Caco-2 (cell line): ENCODE results near the gene HNF1B. TPM values are rescaled to one million over a fixed set of nuclear protein-coding genes. Genes with fewer than 3 reads are reported as not detected.

Source experiments
- BruUV-seq: library from RNA; stranded (reverse); fragments of 400-500 nt; replicated peaks from 2 replicates; lab custom pipeline; 2021; lab: Mats Ljungman, UMichigan
- CTCF ChIA-PET: fragments of 300-600 bp; sonication (Branson Sonifier 250); formaldehyde crosslinking; loops from one replicate; lab custom pipeline; 2022; ENCODE audit warnings: antibody characterized with exemption; lab: Charles Lee
- POLR2A ChIA-PET: fragments of 300-600 bp; sonication (Branson Sonifier 250); formaldehyde crosslinking; loops from one replicate; lab custom pipeline; 2022; ENCODE audit warnings: antibody characterized with exemption; lab: Charles Lee
- DNase-seq, 2 experiments: peaks; one replicate each; pipeline versions ENCODE4 v3.0.0 to v3.0.0-alpha.2; 2020 to 2022
- H3K27me3 ChIP-seq: replicated peaks from 2 replicates; pipeline ENCODE4 v1.6.0; 2011; ENCODE audit warnings: low read length; ENCODE audit not compliant: control insufficient read depth, insufficient read depth
- H3K36me3 ChIP-seq: 2 replicates; pipeline ENCODE4 v1.5.1; 2011; ENCODE audit warnings: low read length; ENCODE audit not compliant: control insufficient read depth, insufficient read depth
- H3K4me1 ChIP-seq: fragments of 250-450 bp; sonication (Bioruptor Pico); 2 replicates; pipeline ENCODE4 v1.5.1; 2020; ENCODE audit warnings: mild to moderate bottlenecking
- H3K4me3 ChIP-seq: 2 replicates; pipeline ENCODE4 v1.5.1; 2011; ENCODE audit warnings: low read depth, mild to moderate bottlenecking, control low read depth, low read length
- H3K9me3 ChIP-seq: fragments of 250-450 bp; sonication (Bioruptor Pico); 2 replicates; pipeline ENCODE4 v1.5.1; 2020; ENCODE audit warnings: mild to moderate bottlenecking, moderate library complexity
- H3K27ac Mint-ChIP-seq: one replicate; pipeline ENCODE4 v1.8.0; 2022; ENCODE audit warnings: mixed read lengths; ENCODE audit not compliant: unreplicated experiment
- H3K27me3 Mint-ChIP-seq: one replicate; pipeline ENCODE4 v1.8.0; 2022; ENCODE audit warnings: mixed read lengths; ENCODE audit not compliant: insufficient read depth, unreplicated experiment
- H3K36me3 Mint-ChIP-seq: one replicate; pipeline ENCODE4 v1.8.0; 2022; ENCODE audit warnings: mild to moderate bottlenecking, mixed read lengths; ENCODE audit not compliant: insufficient read depth, unreplicated experiment
- H3K4me1 Mint-ChIP-seq: one replicate; pipeline ENCODE4 v1.8.0; 2022; ENCODE audit warnings: low read depth, mixed read lengths; ENCODE audit not compliant: unreplicated experiment
- H3K4me3 Mint-ChIP-seq: one replicate; pipeline ENCODE4 v1.8.0; 2022; ENCODE audit warnings: mild to moderate bottlenecking, moderate library complexity, mixed read lengths; ENCODE audit not compliant: unreplicated experiment
- H3K9me3 Mint-ChIP-seq: one replicate; pipeline ENCODE4 v1.8.0; 2022; ENCODE audit warnings: mixed read lengths; ENCODE audit not compliant: unreplicated experiment
- intact Hi-C: fragments of 100-400 bp; cut with micrococcal nuclease; formaldehyde crosslinking; loops from one replicate; pipeline ENCODE4 v1.10.0; 2022; ENCODE audit not compliant: unreplicated experiment
- total RNA-seq: library from RNA; stranded (reverse); gene quantifications from 2 replicates; pipeline ENCODE4 v1.2.3, GENCODE V29; 2022
- TF ChIP-seq, protein P1 (sequence below), 2 experiments: fragments of 200-600 bp in 1 of 2; IDR thresholded peaks; 1 replicate in 1 of 2; 2 replicates in 1 of 2; pipeline versions ENCODE4 v1.5.1 to v1.8.0; 2011 to 2022; ENCODE audit warnings: antibody characterized with exemption in 1 of 2, control low read depth in 1 of 2, inconsistent platforms in 1 of 2, low read depth in 1 of 2, low read length in 1 of 2, mild to moderate bottlenecking in 1 of 2, moderate library complexity in 1 of 2; ENCODE audit not compliant: insufficient read depth in 1 of 2, severe bottlenecking in 1 of 2, unreplicated experiment in 1 of 2

HNF1B gene
- total RNA-seq, 1 experiment from 2014 or later, result 36.9 TPM

DNA sequence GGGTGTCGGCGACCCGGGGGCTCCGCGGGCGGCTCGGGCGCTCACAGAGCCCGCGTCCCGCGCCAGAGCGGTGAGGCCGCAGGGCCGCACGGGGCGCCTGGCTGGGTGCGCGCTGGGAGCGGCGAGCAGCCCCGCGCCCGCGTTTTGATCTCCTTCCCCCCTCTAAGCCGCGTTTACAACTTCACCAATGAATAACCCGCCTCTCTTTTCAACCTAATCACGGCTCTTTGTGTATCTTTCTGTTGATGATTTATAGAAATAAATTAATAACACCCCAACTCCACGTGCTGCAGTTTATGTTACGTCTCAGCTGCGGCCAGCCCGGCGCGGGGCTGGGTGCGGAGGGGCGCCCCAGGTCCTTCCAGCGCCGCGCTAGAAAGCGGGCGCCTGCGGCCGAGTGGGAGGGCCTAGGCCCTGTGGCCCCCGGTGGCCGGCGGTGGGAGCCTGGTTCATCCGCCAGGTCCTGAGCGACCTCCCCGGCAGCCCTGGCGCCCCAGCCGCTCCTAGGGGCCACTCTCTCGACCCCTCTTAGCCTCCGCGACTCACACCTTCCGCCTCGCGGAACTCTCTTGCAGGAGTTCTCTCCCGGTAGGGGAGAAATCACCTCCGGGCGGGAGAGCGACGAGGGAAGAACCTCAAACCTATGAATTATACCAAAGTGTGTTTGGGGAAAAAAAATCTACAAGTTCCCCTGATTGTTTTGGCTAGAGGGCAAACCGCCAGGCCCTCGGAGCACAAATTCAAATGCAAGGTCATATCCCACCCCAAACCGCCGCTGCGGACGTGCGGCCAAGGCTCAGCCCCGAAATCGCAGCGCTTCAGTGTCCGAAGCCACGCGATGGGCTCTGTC lies 1.9 kb downstream of the HNF1B start:
- DNase-seq, result peak; percentile 73 to 75
- H3K27me3 Mint-ChIP-seq, result no peaks in the 10 kb centered on the region
- CTCF ChIA-PET, result interaction anchor here (1.6 to 2.1 kb wide), 2 partner anchors 24 to 73 kb away, joined by 3 to 7 read pairs; no protein-coding TSS in a partner anchor

DNA sequence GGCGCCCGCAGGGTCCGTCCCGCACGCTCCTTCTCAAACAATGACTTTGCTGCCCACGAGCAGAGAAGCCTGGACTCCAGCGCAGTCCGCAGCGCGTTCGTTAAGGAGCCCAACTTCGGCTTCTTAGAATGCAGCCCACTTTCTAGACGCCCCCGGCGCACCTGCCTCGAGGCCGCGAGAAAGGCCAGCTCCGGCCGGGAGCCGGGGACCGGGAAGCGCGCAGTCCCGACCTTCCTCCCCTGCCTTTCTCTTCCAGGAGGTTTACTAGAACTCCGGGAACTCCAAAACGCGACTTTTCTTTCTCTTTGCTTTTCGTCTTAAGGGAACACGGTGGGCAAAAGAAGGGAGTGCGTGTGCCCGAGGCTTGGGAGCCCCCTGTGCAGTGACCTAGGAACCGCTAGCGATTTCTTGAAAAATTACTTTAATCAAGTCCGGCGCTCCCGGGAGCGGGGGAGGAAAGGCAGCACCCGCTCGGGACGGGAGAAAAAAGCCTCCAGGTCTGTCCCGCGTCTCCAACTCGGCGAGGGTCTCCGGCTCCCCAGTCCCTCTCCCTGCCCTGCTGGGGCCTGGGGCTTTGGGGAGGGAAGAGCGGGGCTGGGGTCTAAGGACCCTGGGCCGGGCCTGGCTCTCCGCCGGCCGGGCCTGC lies 2.6 kb downstream of the HNF1B start:
- Mint-ChIP-seq H3K4me1 (peaks cover 34% of the 10 kb centered on the region), H3K27me3 (no peaks in the 10 kb centered on the region), H3K4me3 (peak overlapping the region; percentile 100), H3K27ac (peak overlapping the region; percentile 100), H3K36me3 (peaks cover 52% of the 10 kb centered on the region), H3K9me3 (no peaks in the 10 kb centered on the region)
- no peaks in the 10 kb centered on the region for H3K27me3 ChIP-seq
- TF ChIP-seq, protein P1, sequence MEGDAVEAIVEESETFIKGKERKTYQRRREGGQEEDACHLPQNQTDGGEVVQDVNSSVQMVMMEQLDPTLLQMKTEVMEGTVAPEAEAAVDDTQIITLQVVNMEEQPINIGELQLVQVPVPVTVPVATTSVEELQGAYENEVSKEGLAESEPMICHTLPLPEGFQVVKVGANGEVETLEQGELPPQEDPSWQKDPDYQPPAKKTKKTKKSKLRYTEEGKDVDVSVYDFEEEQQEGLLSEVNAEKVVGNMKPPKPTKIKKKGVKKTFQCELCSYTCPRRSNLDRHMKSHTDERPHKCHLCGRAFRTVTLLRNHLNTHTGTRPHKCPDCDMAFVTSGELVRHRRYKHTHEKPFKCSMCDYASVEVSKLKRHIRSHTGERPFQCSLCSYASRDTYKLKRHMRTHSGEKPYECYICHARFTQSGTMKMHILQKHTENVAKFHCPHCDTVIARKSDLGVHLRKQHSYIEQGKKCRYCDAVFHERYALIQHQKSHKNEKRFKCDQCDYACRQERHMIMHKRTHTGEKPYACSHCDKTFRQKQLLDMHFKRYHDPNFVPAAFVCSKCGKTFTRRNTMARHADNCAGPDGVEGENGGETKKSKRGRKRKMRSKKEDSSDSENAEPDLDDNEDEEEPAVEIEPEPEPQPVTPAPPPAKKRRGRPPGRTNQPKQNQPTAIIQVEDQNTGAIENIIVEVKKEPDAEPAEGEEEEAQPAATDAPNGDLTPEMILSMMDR (IDR thresholded peaks at IDR 0.05; ENCODE audit: insufficient read depth in 1 of 2, low read depth in 1 of 2, low read length in 1 of 2, severe bottlenecking in 1 of 2, unreplicated experiment in 1 of 2), result no peak
- DNase-seq, result peak; percentile 56 to 61
- intact Hi-C loops, result loop anchor here (1.0 kb wide), 1 partner anchor 32 kb away; no protein-coding TSS in a partner anchor
- ChIA-PET POLR2A (interaction anchor here (1.3 kb wide), 1 partner anchor 33 kb away, joined by 9 read pairs; no protein-coding TSS in a partner anchor), CTCF (interaction anchor here (2.1 kb wide), 1 partner anchor 74 kb away, joined by 7 read pairs; no protein-coding TSS in a partner anchor)
- H3K4me1 ChIP-seq, result peaks cover 35% of the 10 kb centered on the region
- peaks cover 2% of the 10 kb centered on the region for H3K36me3 ChIP-seq
- TSS peak; percentile 19 for BruUV-seq
- H3K4me3 ChIP-seq, result peak overlapping the region; percentile 64
- no peaks in the 10 kb centered on the region for H3K9me3 ChIP-seq

More for the DNA sequence above, 1.9 kb downstream of the HNF1B start:
- peak overlapping the region; percentile 100 for H3K27ac Mint-ChIP-seq
- Histone ChIP-seq H3K27me3 (no peaks in the 10 kb centered on the region), H3K4me1 (peaks cover 33% of the 10 kb centered on the region), H3K9me3 (no peaks in the 10 kb centered on the region), H3K36me3 (peaks cover 2% of the 10 kb centered on the region), H3K4me3 (peak overlapping the region; percentile 64)
- TF ChIP-seq, protein P1 (IDR thresholded peaks at IDR 0.05; ENCODE audit: insufficient read depth in 1 of 2, low read depth in 1 of 2, low read length in 1 of 2, severe bottlenecking in 1 of 2, unreplicated experiment in 1 of 2), result no peak
- H3K4me1 Mint-ChIP-seq, result peaks cover 37% of the 10 kb centered on the region
- intact Hi-C loops, result loop anchor here (1.0 kb wide), 2 partner anchors 33 to 93 kb away; no protein-coding TSS in a partner anchor
- peaks cover 52% of the 10 kb centered on the region for H3K36me3 Mint-ChIP-seq
- BruUV-seq, result no TSS peak
- POLR2A ChIA-PET, result interaction anchor here (0.8 to 1.3 kb wide), 2 partner anchors 26 to 33 kb away, joined by 5 to 9 read pairs; no protein-coding TSS in a partner anchor
- H3K9me3 Mint-ChIP-seq, result no peaks in the 10 kb centered on the region
- H3K4me3 Mint-ChIP-seq, result peak overlapping the region; percentile 100
